PC-9 (cell line): ENCODE data around the gene RNF31. TPM values are rescaled to one million over a fixed set of nuclear protein-coding genes. Genes with fewer than 3 reads are reported as not detected.

ENCODE experiments used
- BruUV-seq: library from RNA; stranded (reverse); fragments of 400-500 nt; replicated peaks from 2 replicates; lab custom pipeline; 2021; lab: Mats Ljungman, UMichigan
- CTCF ChIA-PET: fragments of 300-600 bp; sonication (Branson Sonifier 250); formaldehyde crosslinking; loops from one replicate; lab custom pipeline; 2022; ENCODE audit warnings: antibody characterized with exemption; lab: Charles Lee
- POLR2A ChIA-PET: fragments of 300-600 bp; sonication (Branson Sonifier 250); formaldehyde crosslinking; loops from one replicate; lab custom pipeline; 2022; ENCODE audit warnings: antibody characterized with exemption; ENCODE audit not compliant: unreplicated experiment; lab: Charles Lee
- DNase-seq, 2 experiments: peaks; one replicate each; pipeline versions ENCODE4 v3.0.0 to v3.0.0-alpha.2; 2015 to 2022; ENCODE audit warnings: mixed read lengths in 1 of 2
- H2AFZ ChIP-seq: fragments of 200-600 bp; sonication (generic); 2 replicates; pipeline ENCODE4 v1.8.1; 2017; ENCODE audit warnings: antibody characterized with exemption
- H3F3A ChIP-seq: fragments of 200-600 bp; sonication (generic); 2 replicates; pipeline ENCODE4 v1.8.1; 2017; ENCODE audit warnings: antibody characterized with exemption, mild to moderate bottlenecking, low read depth; ENCODE audit not compliant: insufficient read depth
- H3K27ac ChIP-seq: fragments of 200-600 bp; sonication (generic); 2 replicates; pipeline ENCODE4 v1.6.1; 2016; ENCODE audit warnings: mixed run types
- H3K27me3 ChIP-seq: fragments of 200-600 bp; sonication (generic); 2 replicates; pipeline ENCODE4 v1.6.1; 2016; ENCODE audit warnings: low read depth, mixed run types; ENCODE audit not compliant: insufficient read depth
- H3K36me3 ChIP-seq: fragments of 200-600 bp; sonication (generic); 2 replicates; pipeline ENCODE4 v1.6.1; 2016; ENCODE audit warnings: low read depth, mixed run types
- H3K4me1 ChIP-seq: fragments of 200-600 bp; sonication (generic); replicated peaks from 2 replicates; pipeline ENCODE4 v1.6.1; 2016; ENCODE audit warnings: mixed run types; ENCODE audit not compliant: insufficient read depth
- H3K4me2 ChIP-seq: fragments of 200-600 bp; sonication (generic); 2 replicates; pipeline ENCODE4 v1.6.1; 2017; ENCODE audit warnings: mixed run types
- H3K4me3 ChIP-seq: fragments of 200-600 bp; sonication (generic); 2 replicates; pipeline ENCODE4 v1.6.1; 2016; ENCODE audit warnings: mixed run types
- H3K79me2 ChIP-seq: fragments of 200-600 bp; sonication (generic); 2 replicates; pipeline ENCODE4 v1.6.1; 2017; ENCODE audit warnings: low read depth, mixed run types
- H3K9me2 ChIP-seq: fragments of 200-600 bp; sonication (generic); 2 replicates; pipeline ENCODE4 v1.8.1; 2017; ENCODE audit warnings: mild to moderate bottlenecking; ENCODE audit not compliant: insufficient read depth
- H3K9me3 ChIP-seq: fragments of 200-600 bp; sonication (generic); 2 replicates; pipeline ENCODE4 v1.8.1; 2016; ENCODE audit warnings: low read depth; ENCODE audit not compliant: insufficient read depth
- H4K20me1 ChIP-seq: fragments of 200-600 bp; sonication (generic); 2 replicates; pipeline ENCODE4 v1.8.1; 2017; ENCODE audit not compliant: insufficient read depth
- EZH2 ChIP-seq: fragments of 200-600 bp; sonication (generic); IDR thresholded peaks from 2 replicates; pipeline ENCODE4 v1.8.0; 2017; ENCODE audit warnings: antibody characterized with exemption, low read depth
- intact Hi-C: fragments of 100-400 bp; cut with micrococcal nuclease; formaldehyde crosslinking; loops from one replicate; pipeline ENCODE4 v1.10.0; 2022; ENCODE audit not compliant: unreplicated experiment
- total RNA-seq: library from RNA; stranded (reverse); gene quantifications from 2 replicates; pipeline ENCODE4 v1.2.3, GENCODE V29; 2021
- TF ChIP-seq, protein P1 (sequence below): fragments of 200-600 bp; sonication (generic); conservative IDR thresholded peaks from 2 replicates; pipeline ENCODE4 v1.6.1; 2017; ENCODE audit warnings: mixed run types, antibody characterized with exemption, mild to moderate bottlenecking, moderate library complexity

RNF31 gene
- total RNA-seq, 1 experiment from 2014 or later = 44.6 TPM

DNA sequence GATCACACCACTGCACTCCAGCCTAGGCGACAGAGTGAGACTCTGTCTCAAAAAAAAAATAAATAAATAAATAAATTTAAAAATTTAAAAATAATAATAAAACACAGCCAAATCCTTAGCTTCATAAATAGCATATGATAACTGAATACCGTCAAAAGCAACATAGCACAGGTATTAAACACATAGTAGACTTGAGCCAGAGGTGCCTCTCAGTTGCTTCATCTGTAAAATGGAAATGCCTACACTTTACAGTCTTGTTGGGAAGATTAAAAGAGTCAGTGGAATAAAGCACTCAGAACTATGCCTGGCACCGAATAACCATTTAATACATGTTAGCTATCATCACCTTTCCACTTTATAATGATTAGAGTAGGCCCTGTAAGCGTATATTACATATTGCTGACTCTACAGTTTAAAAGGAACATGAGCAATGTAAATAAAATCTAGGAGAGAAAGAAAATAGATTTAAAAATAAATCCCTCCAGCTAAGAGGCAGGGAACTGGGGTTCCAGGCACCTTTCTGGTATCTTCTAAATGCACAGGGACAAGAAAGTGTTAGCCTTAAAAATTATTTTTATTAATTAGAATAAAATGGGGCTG lies 40.5 kb upstream of the RNF31 start:
- H3K4me1 ChIP-seq = peaks cover 21% of the 10 kb centered on the region
- CTCF ChIA-PET = no interaction called here
- intact Hi-C loops = no loop called here

DNA sequence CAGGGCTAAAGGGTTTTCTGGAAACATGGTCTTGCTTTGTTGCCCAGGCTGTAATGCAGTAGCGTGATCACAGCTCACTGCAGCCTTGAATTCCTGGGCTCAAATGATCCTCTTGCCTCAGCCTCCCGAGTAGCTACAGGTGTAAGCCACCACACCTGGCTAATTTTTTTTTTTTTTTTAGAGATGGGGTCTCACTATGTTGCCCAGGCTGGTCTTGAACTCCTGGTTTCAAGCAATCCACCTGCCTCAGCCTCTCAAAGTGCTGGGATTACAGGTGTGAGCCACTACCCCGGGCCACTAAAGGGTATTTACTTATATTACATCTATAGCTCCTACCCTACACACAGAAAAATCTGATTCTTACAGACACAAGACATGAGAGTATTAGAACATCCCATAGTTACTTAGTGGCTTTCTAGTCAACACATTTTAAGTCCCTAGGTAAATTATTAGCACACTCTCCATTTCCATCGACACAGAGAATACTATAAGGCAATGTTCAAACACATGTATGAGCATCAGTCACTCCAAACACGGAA lies 38.9 kb upstream of the RNF31 start:
- Histone ChIP-seq H3K4me3 (no peak overlapping the region), H3K27me3 (no peaks in the 10 kb centered on the region), H3K9me2 (no peaks in the 10 kb centered on the region), H3K79me2 (no peaks in the 10 kb centered on the region), H3K27ac (no peak overlapping the region), H3K36me3 (no peaks in the 10 kb centered on the region), H4K20me1 (no peaks in the 10 kb centered on the region), H3K4me1 (peaks cover 21% of the 10 kb centered on the region), H3K4me2 (no peak overlapping the region), H2AFZ (no peak overlapping the region), H3F3A (peaks cover 14% of the 10 kb centered on the region), H3K9me3 (no peaks in the 10 kb centered on the region)
- BruUV-seq = no TSS peak
- POLR2A ChIA-PET = interaction anchor here (0.6 to 0.7 kb wide), 2 partner anchors 14 to 27 kb away, joined by 3 to 4 read pairs; partner anchors contain the start of gene PSME1
- intact Hi-C loops = loop anchor here (1.0 to 2.0 kb wide), 2 partner anchors 50 to 94 kb away; no protein-coding TSS in a partner anchor
- no peak for DNase-seq
- CTCF ChIA-PET = interaction anchor here (0.6 to 1.9 kb wide), 11 partner anchors 13 to 475 kb away, joined by 3 to 25 read pairs (median 4); partner anchors contain the start of genes IRF9, PCK2 and RNF31
- TF ChIP-seq, protein P1, sequence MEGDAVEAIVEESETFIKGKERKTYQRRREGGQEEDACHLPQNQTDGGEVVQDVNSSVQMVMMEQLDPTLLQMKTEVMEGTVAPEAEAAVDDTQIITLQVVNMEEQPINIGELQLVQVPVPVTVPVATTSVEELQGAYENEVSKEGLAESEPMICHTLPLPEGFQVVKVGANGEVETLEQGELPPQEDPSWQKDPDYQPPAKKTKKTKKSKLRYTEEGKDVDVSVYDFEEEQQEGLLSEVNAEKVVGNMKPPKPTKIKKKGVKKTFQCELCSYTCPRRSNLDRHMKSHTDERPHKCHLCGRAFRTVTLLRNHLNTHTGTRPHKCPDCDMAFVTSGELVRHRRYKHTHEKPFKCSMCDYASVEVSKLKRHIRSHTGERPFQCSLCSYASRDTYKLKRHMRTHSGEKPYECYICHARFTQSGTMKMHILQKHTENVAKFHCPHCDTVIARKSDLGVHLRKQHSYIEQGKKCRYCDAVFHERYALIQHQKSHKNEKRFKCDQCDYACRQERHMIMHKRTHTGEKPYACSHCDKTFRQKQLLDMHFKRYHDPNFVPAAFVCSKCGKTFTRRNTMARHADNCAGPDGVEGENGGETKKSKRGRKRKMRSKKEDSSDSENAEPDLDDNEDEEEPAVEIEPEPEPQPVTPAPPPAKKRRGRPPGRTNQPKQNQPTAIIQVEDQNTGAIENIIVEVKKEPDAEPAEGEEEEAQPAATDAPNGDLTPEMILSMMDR = no peak
- TF ChIP-seq EZH2 = no peak

More for the DNA sequence above, 40.5 kb upstream of the RNF31 start:
- H3K36me3 ChIP-seq = no peaks in the 10 kb centered on the region
- POLR2A ChIA-PET = no interaction called here
- H3K27me3 ChIP-seq = no peaks in the 10 kb centered on the region
- TF ChIP-seq, protein P1 = no peak
- no peak for TF ChIP-seq EZH2
- no peaks in the 10 kb centered on the region for H3K9me2 ChIP-seq
- H3K27ac ChIP-seq = no peak overlapping the region
- H4K20me1 ChIP-seq = no peaks in the 10 kb centered on the region
- H3F3A ChIP-seq = peaks cover 11% of the 10 kb centered on the region
- H3K9me3 ChIP-seq = no peaks in the 10 kb centered on the region
- BruUV-seq = no TSS peak
- no peak for DNase-seq
- no peaks in the 10 kb centered on the region for H3K79me2 ChIP-seq
- H2AFZ ChIP-seq = no peak overlapping the region
- H3K4me3 ChIP-seq = no peak overlapping the region
- no peak overlapping the region for H3K4me2 ChIP-seq

DNA sequence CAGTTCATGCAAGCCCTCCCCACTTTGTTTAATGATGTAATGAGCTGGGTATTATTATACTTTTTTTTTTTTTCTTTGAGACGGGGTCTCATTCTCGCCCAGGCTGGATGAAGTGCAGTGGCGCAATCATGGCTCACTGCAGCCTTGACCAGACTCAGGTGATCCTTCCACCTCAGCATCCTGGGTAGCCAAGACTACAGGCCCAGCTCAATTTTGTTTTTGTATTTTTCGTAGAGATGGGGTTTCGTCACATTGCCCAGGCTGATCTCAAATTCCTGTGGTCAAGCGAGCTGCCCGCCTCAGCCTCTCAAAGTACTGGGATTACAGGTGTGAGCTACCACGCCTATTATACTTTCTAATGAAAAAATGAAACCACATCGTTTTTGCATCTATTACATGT lies 37.2 kb upstream of the RNF31 start:
- Histone ChIP-seq H3K9me2 (no peaks in the 10 kb centered on the region), H3K36me3 (no peaks in the 10 kb centered on the region), H2AFZ (no peak overlapping the region), H3K4me2 (peak overlapping the region; percentile 51; the same call in 1 of the 2 replicates), H3K27ac (no peak overlapping the region), H3K4me1 (peaks cover 21% of the 10 kb centered on the region), H3K79me2 (no peaks in the 10 kb centered on the region), H3K9me3 (no peaks in the 10 kb centered on the region), H3K27me3 (no peaks in the 10 kb centered on the region), H3K4me3 (no peak overlapping the region), H4K20me1 (no peaks in the 10 kb centered on the region), H3F3A (peaks cover 23% of the 10 kb centered on the region)
- no TSS peak for BruUV-seq
- TF ChIP-seq, protein P1 = no peak
- no peak for TF ChIP-seq EZH2
- DNase-seq = peak; percentile 43 to 62
- POLR2A ChIA-PET = interaction anchor here (0.7 to 0.8 kb wide), 2 partner anchors 26 to 36 kb away, joined by 4 to 5 read pairs; partner anchors contain the start of gene PSME1
- CTCF ChIA-PET = interaction anchor here (0.6 to 1.6 kb wide), 5 partner anchors 15 to 321 kb away, joined by 3 to 13 read pairs (median 3); partner anchors contain the start of gene IRF9
- intact Hi-C loops = loop anchor here (1.0 kb wide), 1 partner anchor 16 kb away; the partner anchor contains the start of gene PCK2
